KOPT-K1 (cell line): Measurements from ENCODE around the gene PRSS1.
"Not testable (repeated sequence)": the region's sequence is repeated elsewhere in the genome, so short reads cannot be mapped to it uniquely, and the experiment has no call there.

Experiments used
- H3K27ac ChIP-seq: fragments of 200-600 bp; sonication (generic); 2 replicates; pipeline ENCODE4 v1.5.1; 2016; ENCODE audit warnings: antibody characterized with exemption, mild to moderate bottlenecking, low read depth, low read length; ENCODE audit not compliant: poor library complexity, severe bottlenecking
- H3K36me3 ChIP-seq: fragments of 200-600 bp; sonication (generic); 2 replicates; pipeline ENCODE4 v1.5.1; 2017; ENCODE audit warnings: antibody characterized with exemption, mild to moderate bottlenecking, low read length, moderate library complexity; ENCODE audit not compliant: insufficient read depth
- H3K9me3 ChIP-seq: fragments of 200-600 bp; sonication (generic); 2 replicates; pipeline ENCODE4 v1.5.1; 2017; ENCODE audit warnings: antibody characterized with exemption, low read length, mild to moderate bottlenecking; ENCODE audit not compliant: insufficient read depth, poor library complexity, severe bottlenecking

Gene PRSS1

DNA sequence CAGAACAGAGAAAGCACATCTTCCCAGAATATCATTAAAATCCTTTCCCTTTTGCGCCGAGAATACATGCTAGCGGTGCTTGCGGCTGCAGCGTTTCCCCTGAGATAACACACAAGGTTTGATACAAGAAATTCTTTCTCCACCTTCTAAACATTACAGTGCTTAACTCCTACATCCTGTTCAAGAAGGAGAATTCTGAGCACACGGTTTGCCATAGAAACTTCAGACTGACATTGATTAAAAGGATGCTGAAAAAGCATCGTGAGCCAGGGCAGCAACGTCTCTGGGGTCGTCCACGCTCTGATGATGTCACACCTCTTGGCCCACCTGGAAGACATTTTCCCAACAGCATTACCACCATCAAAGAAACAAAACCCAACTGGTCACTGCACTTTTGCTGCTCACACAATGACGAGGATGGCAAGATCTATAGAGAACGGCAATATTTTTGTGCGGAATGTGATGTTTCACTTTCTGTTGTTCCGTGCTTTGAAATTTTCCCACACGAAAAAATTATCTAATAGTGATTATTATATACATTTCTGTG, 27.0 kb upstream of the PRSS1 start:
- Histone ChIP-seq H3K27ac (peak overlapping the region; percentile 100), H3K9me3 (no peaks in the 10 kb centered on the region), H3K36me3 (peaks cover 22% of the 10 kb centered on the region)

- H3K9me3 ChIP-seq: no peaks in the 10 kb centered on the region
- peaks cover 18% of the 10 kb centered on the region for H3K36me3 ChIP-seq
- peak overlapping the region; percentile 100 for H3K27ac ChIP-seq
Observed at GRCh38 chr7:142733271-142733670, 16.0 kb upstream of the PRSS1 start.

GRCh38 chr7:142739923-142740492, 9.3 kb upstream of the PRSS1 start:
- H3K27ac ChIP-seq: peak overlapping the region; percentile 100
- no peaks in the 10 kb centered on the region for H3K9me3 ChIP-seq
- H3K36me3 ChIP-seq: no peaks in the 10 kb centered on the region

DNA sequence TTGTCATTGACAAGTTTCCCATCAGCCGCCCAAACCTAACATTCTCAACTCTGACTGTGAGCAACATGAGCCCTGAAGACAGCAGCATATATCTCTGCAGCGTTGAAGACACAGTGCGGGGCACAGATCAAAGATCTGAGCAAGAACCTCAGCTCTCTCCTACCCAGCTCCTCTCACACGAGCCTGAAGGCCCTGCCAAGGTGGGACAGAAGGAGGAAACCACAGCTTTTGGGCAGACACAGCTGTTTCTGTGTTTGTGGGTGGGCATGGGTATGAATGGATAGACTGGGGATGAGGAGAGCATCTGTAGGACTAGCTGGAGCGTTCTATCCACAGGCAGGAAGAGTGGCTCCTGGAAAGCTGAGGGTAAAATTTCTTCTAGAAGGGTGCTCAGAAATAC, 8.5 kb upstream of the PRSS1 start:
- H3K36me3 ChIP-seq: no peaks in the 10 kb centered on the region
- no peaks in the 10 kb centered on the region for H3K9me3 ChIP-seq
- H3K27ac ChIP-seq: peak overlapping the region; percentile 100

GRCh38 chr7:142741932-142742331, 7.3 kb upstream of the PRSS1 start:
- H3K36me3 ChIP-seq, H3K27ac ChIP-seq, H3K9me3 ChIP-seq: not testable (repeated sequence)

DNA sequence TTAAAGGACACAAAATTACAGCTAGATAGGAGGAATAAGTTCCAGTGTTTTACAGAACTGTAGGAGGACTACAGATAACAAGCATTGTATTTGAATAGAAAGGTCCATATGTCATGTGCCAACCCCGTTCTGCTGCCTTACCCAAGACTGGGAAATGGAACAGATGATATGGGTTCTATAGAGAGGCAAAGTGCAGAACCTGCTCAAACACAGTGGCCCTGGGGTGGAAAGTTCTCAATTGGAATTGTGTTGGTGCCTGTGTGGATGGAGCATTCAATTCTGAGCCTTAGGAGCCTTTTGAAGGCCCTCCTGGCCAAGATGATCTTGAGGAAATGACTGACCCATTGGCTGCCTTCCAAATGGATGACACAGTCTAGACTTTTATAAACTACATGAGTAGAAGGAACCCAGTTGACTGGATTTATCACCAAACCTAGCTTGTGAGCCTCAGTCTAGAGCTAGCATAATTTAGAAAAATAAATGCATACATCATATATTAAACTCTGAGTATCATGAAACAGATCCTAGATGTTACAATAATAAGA, 4.1 kb upstream of the PRSS1 start:
- H3K27ac ChIP-seq: no peak overlapping the region
- no peaks in the 10 kb centered on the region for H3K36me3 ChIP-seq
- no peaks in the 10 kb centered on the region for H3K9me3 ChIP-seq

GRCh38 chr7:142745745-142746144, 3.5 kb upstream of the PRSS1 start:
- H3K9me3 ChIP-seq: no peaks in the 10 kb centered on the region
- no peak overlapping the region for H3K27ac ChIP-seq
- H3K36me3 ChIP-seq: no peaks in the 10 kb centered on the region

- no peaks in the 10 kb centered on the region for H3K36me3 ChIP-seq
- no peak overlapping the region for H3K27ac ChIP-seq
- H3K9me3 ChIP-seq: no peaks in the 10 kb centered on the region
Observed at GRCh38 chr7:142746264-142746663, 3.0 kb upstream of the PRSS1 start.

DNA sequence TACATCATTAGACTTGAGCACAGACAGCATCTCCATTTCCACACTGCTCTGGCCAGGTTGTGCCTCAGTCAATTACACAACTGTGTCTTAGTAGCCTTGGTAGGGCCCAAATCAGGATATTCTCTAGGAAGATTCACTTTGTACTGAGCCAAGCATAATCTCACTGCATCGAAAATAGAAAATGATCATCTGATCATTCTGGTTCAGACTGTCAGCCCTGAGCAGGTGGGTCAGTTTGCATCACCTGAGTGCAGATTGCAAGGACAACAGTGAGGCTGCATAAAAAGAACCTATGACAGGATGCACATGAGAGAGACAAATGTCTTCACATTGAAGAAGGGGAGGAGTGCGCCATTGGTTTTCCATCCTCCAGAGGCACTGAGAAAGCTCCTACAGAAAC, 862 bp upstream of the PRSS1 start:
- H3K9me3 ChIP-seq, H3K27ac ChIP-seq, H3K36me3 ChIP-seq: not testable (repeated sequence)

- no peaks in the 10 kb centered on the region for H3K9me3 ChIP-seq
- no peaks in the 10 kb centered on the region for H3K36me3 ChIP-seq
- no peak overlapping the region for H3K27ac ChIP-seq
Observed at GRCh38 chr7:142750321-142750938, 1.2 kb downstream of the PRSS1 start.

DNA sequence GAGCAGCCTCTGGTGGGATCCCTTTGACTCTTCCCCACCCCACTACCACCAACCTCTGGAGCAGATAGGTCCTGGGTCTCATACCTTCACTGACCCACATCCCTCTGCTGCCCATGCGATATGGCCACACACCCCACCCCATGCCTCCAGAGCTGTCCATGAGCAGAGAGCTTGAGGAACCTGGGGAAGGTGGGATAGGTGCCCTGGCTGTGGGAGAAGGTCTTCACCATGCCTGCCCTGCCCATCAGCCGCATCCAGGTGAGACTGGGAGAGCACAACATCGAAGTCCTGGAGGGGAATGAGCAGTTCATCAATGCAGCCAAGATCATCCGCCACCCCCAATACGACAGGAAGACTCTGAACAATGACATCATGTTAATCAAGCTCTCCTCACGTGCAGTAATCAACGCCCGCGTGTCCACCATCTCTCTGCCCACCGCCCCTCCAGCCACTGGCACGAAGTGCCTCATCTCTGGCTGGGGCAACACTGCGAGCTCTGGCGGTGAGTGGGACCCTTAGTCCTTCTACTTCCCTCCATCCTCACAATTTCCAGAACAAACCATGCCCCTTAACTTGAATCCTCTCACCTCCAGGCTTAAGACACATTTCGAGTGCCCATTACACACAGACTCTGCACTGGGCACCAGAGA, 2.4 kb downstream of the PRSS1 start:
- H3K36me3 ChIP-seq, H3K9me3 ChIP-seq, H3K27ac ChIP-seq: not testable (repeated sequence)

DNA sequence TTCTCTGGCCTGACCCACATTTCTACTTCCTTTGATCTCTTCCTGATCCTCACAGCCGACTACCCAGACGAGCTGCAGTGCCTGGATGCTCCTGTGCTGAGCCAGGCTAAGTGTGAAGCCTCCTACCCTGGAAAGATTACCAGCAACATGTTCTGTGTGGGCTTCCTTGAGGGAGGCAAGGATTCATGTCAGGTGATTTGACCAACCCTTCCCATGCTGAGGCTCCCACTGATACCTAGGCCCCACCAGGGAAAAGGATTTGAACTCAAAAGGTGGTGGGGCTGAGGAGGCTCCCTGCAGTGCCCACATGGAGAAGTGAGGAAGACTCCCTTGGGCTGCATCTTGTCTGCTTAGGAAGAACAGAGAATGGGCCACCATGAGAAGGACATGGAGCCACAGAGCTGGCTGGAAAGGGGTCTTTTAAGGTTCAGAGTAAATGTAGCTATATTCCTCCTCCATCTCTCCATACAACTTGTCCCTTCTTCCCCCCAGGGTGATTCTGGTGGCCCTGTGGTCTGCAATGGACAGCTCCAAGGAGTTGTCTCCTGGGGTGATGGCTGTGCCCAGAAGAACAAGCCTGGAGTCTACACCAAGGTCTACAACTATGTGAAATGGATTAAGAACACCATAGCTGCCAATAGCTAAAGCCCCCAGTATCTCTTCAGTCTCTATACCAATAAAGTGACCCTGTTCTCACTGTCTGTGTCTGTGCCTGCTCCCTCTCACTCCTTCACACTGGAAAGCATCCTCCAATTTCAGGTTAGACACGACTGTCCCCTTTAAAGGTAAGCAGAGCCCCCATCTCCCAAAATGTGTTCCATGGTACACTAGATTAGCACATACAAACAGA, 3.3 kb downstream of the PRSS1 start:
- H3K36me3 ChIP-seq: no peaks in the 10 kb centered on the region
- no peaks in the 10 kb centered on the region for H3K9me3 ChIP-seq
- no peak overlapping the region for H3K27ac ChIP-seq

DNA sequence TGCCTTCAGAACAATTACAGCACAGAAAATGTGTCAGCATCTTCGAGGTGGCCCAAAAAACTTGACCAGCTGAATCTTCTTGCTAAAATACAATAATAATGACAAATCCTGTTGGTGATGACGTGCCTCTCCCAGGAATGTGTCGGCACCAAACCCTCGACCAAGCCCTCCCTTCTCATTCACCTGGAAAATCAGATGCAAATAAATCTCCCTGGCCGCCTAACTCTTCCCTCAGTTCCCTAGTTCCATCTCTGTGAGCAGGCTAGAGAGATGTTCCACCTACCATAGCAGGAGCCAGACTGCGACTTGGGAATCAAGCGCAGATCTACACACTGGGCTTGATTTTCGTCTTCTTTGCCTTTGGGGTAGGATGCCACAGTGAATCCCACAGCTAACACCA, 4.1 kb downstream of the PRSS1 start:
- H3K9me3 ChIP-seq: no peaks in the 10 kb centered on the region
- no peak overlapping the region for H3K27ac ChIP-seq
- H3K36me3 ChIP-seq: no peaks in the 10 kb centered on the region

- H3K9me3 ChIP-seq, H3K27ac ChIP-seq, H3K36me3 ChIP-seq: not testable (repeated sequence)
Observed at GRCh38 chr7:142753925-142754491, 4.7 kb downstream of the PRSS1 start.
